IMR-90 (cell line): ENCODE measurements around the gene RMDN3. TPM values are rescaled to one million over a fixed set of nuclear protein-coding genes. Genes with fewer than 3 reads are reported as not detected.

ENCODE experiments used
- ATAC-seq: fragments of 200-7000 bp; cut with Tn5 transposase; 2 replicates; pipeline ENCODE4 v1.9.1; 2020; ENCODE audit warnings: low read depth, mild to moderate bottlenecking, moderate library complexity
- BruUV-seq: library from RNA; stranded (reverse); fragments of 400-500 nt; replicated peaks from 2 replicates; lab custom pipeline; 2021; lab: Mats Ljungman, UMichigan
- CTCF ChIA-PET: fragments of 300-600 bp; formaldehyde crosslinking; extraction: SDS; loops from one replicate; lab custom pipeline; 2021; ENCODE audit warnings: antibody characterized with exemption; lab: Yijun Ruan, JAX
- POLR2A ChIA-PET: fragments of 300-600 bp; sonication (Branson Sonifier 250); formaldehyde crosslinking; loops from one replicate; lab custom pipeline; 2022; ENCODE audit warnings: antibody characterized with exemption; ENCODE audit not compliant: unreplicated experiment; lab: Charles Lee
- DNase-seq: peaks from one replicate; pipeline ENCODE4 v3.0.0; 2013
- H2AFZ ChIP-seq: replicated peaks from 2 replicates; pipeline ENCODE3; 2013; ENCODE audit warnings: low read length, mild to moderate bottlenecking; ENCODE audit not compliant: poor library complexity
- H2AK5ac ChIP-seq: 2 replicates; pipeline ENCODE4 v1.6.1; 2013; ENCODE audit warnings: low read depth, low read length, inconsistent platforms
- H2AK9ac ChIP-seq: replicated peaks from 2 replicates; pipeline ENCODE3; 2013; ENCODE audit warnings: mild to moderate bottlenecking, low read depth, low read length, moderate library complexity; ENCODE audit not compliant: poor library complexity
- H2BK120ac ChIP-seq: 2 replicates; pipeline ENCODE4 v1.6.1; 2013; ENCODE audit warnings: low read depth, low read length, inconsistent platforms
- H2BK15ac ChIP-seq: 3 replicates; pipeline ENCODE4 v1.6.1; 2013; ENCODE audit warnings: low read depth, low read length, inconsistent platforms
- H2BK20ac ChIP-seq: 2 replicates; pipeline ENCODE4 v1.6.1; 2013; ENCODE audit warnings: low read depth, mild to moderate bottlenecking, inconsistent platforms, low read length, moderate library complexity
- H2BK5ac ChIP-seq: 2 replicates; pipeline ENCODE4 v1.6.1; 2013; ENCODE audit warnings: mild to moderate bottlenecking, low read depth, low read length, inconsistent platforms; ENCODE audit not compliant: poor library complexity, severe bottlenecking
- H3K14ac ChIP-seq: replicated peaks from 2 replicates; pipeline ENCODE4 v1.6.1; 2013; ENCODE audit warnings: low read depth, low read length, inconsistent platforms
- H3K18ac ChIP-seq: 2 replicates; pipeline ENCODE4 v1.6.1; 2013; ENCODE audit warnings: low read depth, low read length, control low read depth
- H3K23ac ChIP-seq: 2 replicates; pipeline ENCODE4 v1.6.1; 2013; ENCODE audit warnings: low read depth, low read length, inconsistent platforms
- H3K27ac ChIP-seq: 2 replicates; pipeline ENCODE4 v1.5.1; 2013; ENCODE audit warnings: mild to moderate bottlenecking, control low read depth, low read length; ENCODE audit not compliant: insufficient read depth
- H3K27me3 ChIP-seq: 2 replicates; pipeline ENCODE4 v1.6.1; 2013; ENCODE audit warnings: low read length; ENCODE audit not compliant: control insufficient read depth, insufficient read depth
- H3K36me3 ChIP-seq: 2 replicates; pipeline ENCODE4 v1.6.1; 2013; ENCODE audit warnings: low read length, mixed read lengths; ENCODE audit not compliant: control insufficient read depth, insufficient read depth
- H3K4ac ChIP-seq: 2 replicates; pipeline ENCODE4 v1.6.1; 2013; ENCODE audit warnings: low read depth, low read length, inconsistent platforms
- H3K4me1 ChIP-seq: 2 replicates; pipeline ENCODE4 v1.6.1; 2013; ENCODE audit warnings: low read length, mixed read lengths; ENCODE audit not compliant: control insufficient read depth, insufficient read depth
- H3K4me2 ChIP-seq: 2 replicates; pipeline ENCODE4 v1.6.1; 2013; ENCODE audit warnings: low read depth, mild to moderate bottlenecking, control low read depth, low read length, moderate library complexity
- H3K4me3 ChIP-seq: 2 replicates; pipeline ENCODE4 v1.5.1; 2013; ENCODE audit warnings: low read depth, mild to moderate bottlenecking, control low read depth, low read length, moderate library complexity; ENCODE audit not compliant: insufficient read depth
- H3K56ac ChIP-seq: 2 replicates; pipeline ENCODE4 v1.6.1; 2013; ENCODE audit warnings: low read length, inconsistent platforms; ENCODE audit not compliant: insufficient read depth; ENCODE audit errors: extremely low read depth
- H3K79me1 ChIP-seq, 2 experiments: 2 replicates each; pipeline ENCODE4 v1.6.1; 2013; ENCODE audit warnings: low read length in 2 of 2, inconsistent platforms in 1 of 2, low read depth in 1 of 2
- H3K9ac ChIP-seq: 2 replicates; pipeline ENCODE4 v1.6.1; 2013; ENCODE audit warnings: low read depth, low read length, control low read depth
- H3K9me1 ChIP-seq: 2 replicates; pipeline ENCODE4 v1.6.1; 2013; ENCODE audit warnings: low read length, inconsistent platforms; ENCODE audit not compliant: insufficient read depth
- H3K9me3 ChIP-seq: 2 replicates; pipeline ENCODE4 v1.6.1; 2013; ENCODE audit warnings: low read length; ENCODE audit not compliant: control insufficient read depth, insufficient read depth
- H4K20me1 ChIP-seq: 2 replicates; pipeline ENCODE4 v1.6.1; 2013; ENCODE audit warnings: low read length, inconsistent platforms; ENCODE audit not compliant: insufficient read depth
- H4K5ac ChIP-seq: 2 replicates; pipeline ENCODE4 v1.6.1; 2013; ENCODE audit warnings: mild to moderate bottlenecking, low read depth, low read length, control low read depth
- H4K8ac ChIP-seq, 2 experiments: 2 replicates each; pipeline ENCODE4 v1.6.1; 2013; ENCODE audit warnings: low read depth in 2 of 2, low read length in 2 of 2, control low read depth in 1 of 2, inconsistent platforms in 1 of 2
- H4K91ac ChIP-seq: 2 replicates; pipeline ENCODE4 v1.6.1; 2013; ENCODE audit warnings: low read depth, low read length, inconsistent platforms; ENCODE audit not compliant: insufficient read depth
- BHLHE40 ChIP-seq: fragments of 150-350 bp; IDR thresholded peaks from 2 replicates; pipeline ENCODE4 v1.6.1; 2016; ENCODE audit warnings: mild to moderate bottlenecking, low read depth, low read length
- CEBPB ChIP-seq: IDR thresholded peaks from 2 replicates; pipeline ENCODE4 v1.6.1; 2012; ENCODE audit warnings: low read depth, low read length, improper control_type of control experiment
- CHD1 ChIP-seq: IDR thresholded peaks from 2 replicates; pipeline ENCODE4 v1.6.1; 2012; ENCODE audit warnings: low read depth, low read length, improper control_type of control experiment
- FOS ChIP-seq: fragments of 150-350 bp; IDR thresholded peaks from 2 replicates; pipeline ENCODE4 v1.6.1; 2016; ENCODE audit warnings: low read depth, low read length
- MAFK ChIP-seq: IDR thresholded peaks from 2 replicates; pipeline ENCODE4 v1.6.1; 2012; ENCODE audit warnings: low read depth, low read length, improper control_type of control experiment
- MAZ ChIP-seq: IDR thresholded peaks from 2 replicates; pipeline ENCODE4 v1.6.1; 2012; ENCODE audit warnings: low read depth, mild to moderate bottlenecking, low read length, improper control_type of control experiment, moderate library complexity, borderline replicate concordance
- MXI1 ChIP-seq: IDR thresholded peaks from 2 replicates; pipeline ENCODE4 v1.6.1; 2012; ENCODE audit warnings: low read depth, mild to moderate bottlenecking, low read length, moderate library complexity, borderline replicate concordance
- NFE2L2 ChIP-seq: fragments of 150-350 bp; IDR thresholded peaks from 2 replicates; pipeline ENCODE4 v1.6.1; 2016; ENCODE audit warnings: low read depth, mild to moderate bottlenecking, low read length
- POLR2A ChIP-seq: IDR thresholded peaks from 2 replicates; pipeline ENCODE4 v1.6.1; 2012; ENCODE audit warnings: mild to moderate bottlenecking, low read depth, low read length
- RAD21 ChIP-seq: IDR thresholded peaks from 2 replicates; pipeline ENCODE4 v1.6.1; 2012; ENCODE audit warnings: low read length, improper control_type of control experiment
- RCOR1 ChIP-seq: IDR thresholded peaks from 2 replicates; pipeline ENCODE4 v1.6.1; 2012; ENCODE audit warnings: mild to moderate bottlenecking, low read length, improper control_type of control experiment; ENCODE audit not compliant: insufficient replicate concordance
- RFX5 ChIP-seq: IDR thresholded peaks from 2 replicates; pipeline ENCODE4 v1.8.0; 2012; ENCODE audit warnings: low read depth, mild to moderate bottlenecking, low read length, moderate library complexity
- SMC3 ChIP-seq: fragments of 150-350 bp; IDR thresholded peaks from 2 replicates; pipeline ENCODE4 v1.6.1; 2016; ENCODE audit warnings: low read depth, mild to moderate bottlenecking, antibody characterized with exemption, low read length, moderate library complexity
- WGBS, 2 experiments: methylation state at CpG; one replicate each; pipeline versions ENCODE4 v1.1.5 to v1.1.7; 2013; ENCODE audit warnings: missing lambda C conversion rate in 2 of 2; ENCODE audit not compliant: insufficient read length in 1 of 2; ENCODE audit errors: extremely low coverage in 2 of 2; 5-methylcytosine and 5-hydroxymethylcytosine counted together
- dilution Hi-C: fragments of 300-500 bp; cut with HindIII; formaldehyde crosslinking; loops from one replicate; pipeline ENCODE4 v1.14.3; 2018; ENCODE audit warnings: low sequenced_read_pairs; ENCODE audit not compliant: unreplicated experiment
- in situ Hi-C: fragments of 300-500 bp; cut with MboI; formaldehyde crosslinking; loops from 3 replicates; pipeline ENCODE4 v1.14.3; 2019; ENCODE audit warnings: low sequenced_read_pairs, inconsistent platforms, mixed read lengths
- intact Hi-C: fragments of 100-400 bp; cut with micrococcal nuclease; formaldehyde crosslinking; loops from 2 replicates; pipeline ENCODE4 v1.10.0; 2022
- polyA plus RNA-seq, 3 experiments: library from polyadenylated mRNA; depleted of rRNA; stranded (reverse); fragments of >200 nt; gene quantifications; 2 replicates each; pipeline ENCODE4 v1.2.3, GENCODE V29; 2012; ENCODE audit warnings: low replicate concordance in 1 of 3
- total RNA-seq: library from RNA; depleted of rRNA; stranded (reverse); fragments of >200 nt; gene quantifications from 2 replicates; pipeline ENCODE4 v1.2.3, GENCODE V29; 2012
- TF ChIP-seq, protein P1 (sequence below): conservative IDR thresholded peaks from 2 replicates; pipeline ENCODE4 v1.5.1; 2012; ENCODE audit warnings: mild to moderate bottlenecking, low read depth, low read length, improper control_type of control experiment
- TF ChIP-seq, protein P2 (sequence below): fragments of 150-350 bp; IDR thresholded peaks from 2 replicates; pipeline ENCODE4 v1.6.1; 2016; ENCODE audit warnings: low read depth, mild to moderate bottlenecking, low read length, moderate library complexity, borderline replicate concordance
- TF ChIP-seq, protein P3 (sequence below): fragments of 150-350 bp; IDR thresholded peaks from 2 replicates; pipeline ENCODE4 v1.6.1; 2017; ENCODE audit warnings: mild to moderate bottlenecking, antibody characterized with exemption, low read length, low read depth

The RMDN3 gene
- total and polyA plus RNA-seq, 2 of the 4 experiments (the other 2 are of a cell fraction), result 14.7 to 25.7 TPM

DNA sequence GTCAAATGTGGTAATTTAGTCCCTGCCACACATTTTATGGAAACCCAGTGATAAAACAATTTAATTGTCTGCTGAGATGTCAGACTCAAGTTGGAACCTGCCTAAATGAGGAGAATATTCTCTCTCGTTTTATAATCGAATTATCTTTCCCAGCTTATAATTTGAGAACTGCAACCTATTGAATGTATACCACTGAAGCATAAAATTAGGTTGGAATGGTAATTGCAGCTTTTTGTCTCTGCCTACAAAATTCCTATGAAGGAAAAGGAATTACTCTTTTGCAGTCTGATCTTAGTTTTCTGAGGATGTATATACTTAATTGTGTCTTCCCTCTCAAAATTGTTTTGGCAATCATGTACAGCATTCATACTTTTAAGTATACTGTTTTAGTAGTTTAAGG is 31.1 kb downstream of the RMDN3 start:
- BruUV-seq, result no TSS peak
- DNase-seq, result no peak
- Histone ChIP-seq H3K27ac (no peak overlapping the region), H3K23ac (no peak overlapping the region), H3K9me3 (no peaks in the 10 kb centered on the region), H3K4me1 (no peaks in the 10 kb centered on the region), H2BK20ac (no peak overlapping the region), H4K20me1 (no peaks in the 10 kb centered on the region), H3K4ac (no peak overlapping the region), H4K91ac (no peak overlapping the region), H4K8ac (no peak overlapping the region), H3K14ac (no peak overlapping the region), H3K27me3 (no peaks in the 10 kb centered on the region), H3K9ac (no peak overlapping the region), H3K18ac (no peak overlapping the region), H3K4me3 (no peak overlapping the region), H4K5ac (no peak overlapping the region), H2BK120ac (no peak overlapping the region), H2BK5ac (no peak overlapping the region), H3K9me1 (no peaks in the 10 kb centered on the region), H2AK9ac (no peak overlapping the region), H2AK5ac (no peak overlapping the region), H3K56ac (no peak overlapping the region), H2BK15ac (no peak overlapping the region), H3K4me2 (no peak overlapping the region), H2AFZ (no peak overlapping the region), H3K79me1 (no peaks in the 10 kb centered on the region), H3K36me3 (0 out of 2 replicates have a peak, but pooled peaks cover 1% of the 10 kb centered on the region)
- intact Hi-C loops, result no loop called here
- in situ Hi-C loops, result no loop called here
- ChIA-PET CTCF (interaction anchor here (1.4 kb wide), 1 partner anchor 23 kb away, joined by 3 read pairs; no protein-coding TSS in a partner anchor), POLR2A (no interaction called here)
- dilution Hi-C loops, result no loop called here
- ATAC-seq, result no peak
- no peak for TF ChIP-seq RAD21
- no peak for TF ChIP-seq CEBPB
- TF ChIP-seq RFX5, result no peak
- no peak for TF ChIP-seq FOS
- TF ChIP-seq, protein P1, sequence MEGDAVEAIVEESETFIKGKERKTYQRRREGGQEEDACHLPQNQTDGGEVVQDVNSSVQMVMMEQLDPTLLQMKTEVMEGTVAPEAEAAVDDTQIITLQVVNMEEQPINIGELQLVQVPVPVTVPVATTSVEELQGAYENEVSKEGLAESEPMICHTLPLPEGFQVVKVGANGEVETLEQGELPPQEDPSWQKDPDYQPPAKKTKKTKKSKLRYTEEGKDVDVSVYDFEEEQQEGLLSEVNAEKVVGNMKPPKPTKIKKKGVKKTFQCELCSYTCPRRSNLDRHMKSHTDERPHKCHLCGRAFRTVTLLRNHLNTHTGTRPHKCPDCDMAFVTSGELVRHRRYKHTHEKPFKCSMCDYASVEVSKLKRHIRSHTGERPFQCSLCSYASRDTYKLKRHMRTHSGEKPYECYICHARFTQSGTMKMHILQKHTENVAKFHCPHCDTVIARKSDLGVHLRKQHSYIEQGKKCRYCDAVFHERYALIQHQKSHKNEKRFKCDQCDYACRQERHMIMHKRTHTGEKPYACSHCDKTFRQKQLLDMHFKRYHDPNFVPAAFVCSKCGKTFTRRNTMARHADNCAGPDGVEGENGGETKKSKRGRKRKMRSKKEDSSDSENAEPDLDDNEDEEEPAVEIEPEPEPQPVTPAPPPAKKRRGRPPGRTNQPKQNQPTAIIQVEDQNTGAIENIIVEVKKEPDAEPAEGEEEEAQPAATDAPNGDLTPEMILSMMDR, result no peak
- no peak for TF ChIP-seq MAFK
- TF ChIP-seq POLR2A, result no peak
- TF ChIP-seq NFE2L2, result no peak
- TF ChIP-seq BHLHE40, result no peak
- TF ChIP-seq, protein P2, sequence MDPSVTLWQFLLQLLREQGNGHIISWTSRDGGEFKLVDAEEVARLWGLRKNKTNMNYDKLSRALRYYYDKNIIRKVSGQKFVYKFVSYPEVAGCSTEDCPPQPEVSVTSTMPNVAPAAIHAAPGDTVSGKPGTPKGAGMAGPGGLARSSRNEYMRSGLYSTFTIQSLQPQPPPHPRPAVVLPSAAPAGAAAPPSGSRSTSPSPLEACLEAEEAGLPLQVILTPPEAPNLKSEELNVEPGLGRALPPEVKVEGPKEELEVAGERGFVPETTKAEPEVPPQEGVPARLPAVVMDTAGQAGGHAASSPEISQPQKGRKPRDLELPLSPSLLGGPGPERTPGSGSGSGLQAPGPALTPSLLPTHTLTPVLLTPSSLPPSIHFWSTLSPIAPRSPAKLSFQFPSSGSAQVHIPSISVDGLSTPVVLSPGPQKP, result no peak
- no peak for TF ChIP-seq CHD1
- TF ChIP-seq RCOR1, result no peak
- TF ChIP-seq, protein P3, sequence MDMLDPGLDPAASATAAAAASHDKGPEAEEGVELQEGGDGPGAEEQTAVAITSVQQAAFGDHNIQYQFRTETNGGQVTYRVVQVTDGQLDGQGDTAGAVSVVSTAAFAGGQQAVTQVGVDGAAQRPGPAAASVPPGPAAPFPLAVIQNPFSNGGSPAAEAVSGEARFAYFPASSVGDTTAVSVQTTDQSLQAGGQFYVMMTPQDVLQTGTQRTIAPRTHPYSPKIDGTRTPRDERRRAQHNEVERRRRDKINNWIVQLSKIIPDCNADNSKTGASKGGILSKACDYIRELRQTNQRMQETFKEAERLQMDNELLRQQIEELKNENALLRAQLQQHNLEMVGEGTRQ, result no peak
- no peak for TF ChIP-seq MXI1
- no peak for TF ChIP-seq SMC3
- no peak for TF ChIP-seq MAZ
- WGBS, 2 experiments, result no CpG with 5 or more reads among the region's 2 CpGs
